Fibroblast of villous mesenchyme (primary cell): ENCODE results near the gene TICAM2. TPM values are rescaled to one million over a fixed set of nuclear protein-coding genes. Genes with fewer than 3 reads are reported as not detected.

Source experiments
- DNase-seq: peaks from one replicate; pipeline ENCODE4 v3.0.0-alpha.2; 2010; ENCODE audit warnings: low read depth
- H3K4me3 ChIP-seq: 2 replicates; pipeline ENCODE4 v1.5.1; 2011; ENCODE audit warnings: low read depth, mild to moderate bottlenecking, low read length
- total RNA-seq: library from RNA; depleted of rRNA; stranded (reverse); fragments of >200 nt; gene quantifications from 2 replicates; pipeline ENCODE4 v1.2.3, GENCODE V29; 2012
- TF ChIP-seq, protein P1 (sequence below): IDR thresholded peaks from 2 replicates; pipeline ENCODE4 v1.5.1; 2012; ENCODE audit warnings: low read depth, mild to moderate bottlenecking, low read length; ENCODE audit not compliant: insufficient read depth

The TICAM2 gene
- total RNA-seq, 1 donor = 6.9 TPM

DNA sequence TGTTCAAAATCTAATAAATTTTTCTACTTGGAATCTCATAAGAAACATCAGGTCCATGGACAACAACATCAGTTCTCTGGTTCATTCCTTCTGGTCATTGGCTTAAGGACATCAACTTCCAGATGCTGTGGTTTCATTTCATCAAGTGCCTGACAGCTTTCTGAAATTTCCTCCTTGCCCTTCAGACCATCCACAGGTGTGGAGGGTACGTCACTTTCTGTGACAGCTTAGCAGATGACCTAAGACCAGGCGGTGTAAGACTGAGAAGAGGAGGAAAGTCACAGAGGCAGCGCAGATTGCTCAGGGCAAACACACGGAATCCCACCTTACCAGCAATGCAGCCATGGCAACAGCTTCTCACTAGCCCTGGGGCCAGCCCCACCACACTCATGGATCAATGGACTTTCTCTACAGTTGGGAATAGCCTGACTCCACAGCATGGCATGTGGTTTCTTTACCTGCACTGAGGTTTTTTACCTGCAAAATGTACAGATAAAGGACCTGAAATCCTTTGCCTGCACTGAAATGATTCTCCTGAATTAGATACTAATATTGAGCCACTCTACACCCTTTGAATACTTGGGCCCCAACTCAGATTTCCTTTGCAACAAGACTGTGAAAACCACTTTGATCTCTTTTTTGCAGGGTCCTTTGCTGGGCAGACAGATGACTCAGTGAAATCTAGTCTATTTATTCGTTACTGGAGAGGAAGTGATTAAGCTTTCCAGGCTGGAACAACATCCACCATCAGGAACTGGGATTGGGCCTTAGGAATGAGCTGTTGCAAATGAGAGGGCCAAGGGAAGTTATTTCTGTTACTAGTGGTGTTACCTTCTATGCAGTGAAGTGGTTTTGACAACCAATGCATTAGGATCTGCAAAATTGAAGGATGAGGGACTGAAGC lies 26.9 kb downstream of the TICAM2 start:
- no peak overlapping the region for H3K4me3 ChIP-seq
- DNase-seq = no peak
- TF ChIP-seq, protein P1, sequence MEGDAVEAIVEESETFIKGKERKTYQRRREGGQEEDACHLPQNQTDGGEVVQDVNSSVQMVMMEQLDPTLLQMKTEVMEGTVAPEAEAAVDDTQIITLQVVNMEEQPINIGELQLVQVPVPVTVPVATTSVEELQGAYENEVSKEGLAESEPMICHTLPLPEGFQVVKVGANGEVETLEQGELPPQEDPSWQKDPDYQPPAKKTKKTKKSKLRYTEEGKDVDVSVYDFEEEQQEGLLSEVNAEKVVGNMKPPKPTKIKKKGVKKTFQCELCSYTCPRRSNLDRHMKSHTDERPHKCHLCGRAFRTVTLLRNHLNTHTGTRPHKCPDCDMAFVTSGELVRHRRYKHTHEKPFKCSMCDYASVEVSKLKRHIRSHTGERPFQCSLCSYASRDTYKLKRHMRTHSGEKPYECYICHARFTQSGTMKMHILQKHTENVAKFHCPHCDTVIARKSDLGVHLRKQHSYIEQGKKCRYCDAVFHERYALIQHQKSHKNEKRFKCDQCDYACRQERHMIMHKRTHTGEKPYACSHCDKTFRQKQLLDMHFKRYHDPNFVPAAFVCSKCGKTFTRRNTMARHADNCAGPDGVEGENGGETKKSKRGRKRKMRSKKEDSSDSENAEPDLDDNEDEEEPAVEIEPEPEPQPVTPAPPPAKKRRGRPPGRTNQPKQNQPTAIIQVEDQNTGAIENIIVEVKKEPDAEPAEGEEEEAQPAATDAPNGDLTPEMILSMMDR = no peak

DNA sequence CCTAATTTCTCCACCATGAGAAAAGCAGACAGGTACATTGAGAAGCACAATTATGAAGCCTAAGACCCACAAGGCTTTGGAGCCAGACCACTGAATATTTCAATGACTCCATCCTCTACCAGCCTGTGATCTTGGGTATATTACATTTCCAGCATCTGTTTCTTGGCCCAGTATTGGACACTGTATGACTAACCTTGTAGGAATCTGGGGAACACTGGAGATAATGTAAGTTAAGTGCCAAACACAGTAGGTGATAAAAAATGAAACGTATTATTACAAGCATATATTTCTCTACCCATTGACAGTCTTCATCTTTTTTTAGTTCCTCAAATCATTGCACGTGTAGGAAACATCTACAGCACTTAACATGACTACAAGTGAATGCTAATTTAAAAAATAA lies 29.1 kb downstream of the TICAM2 start:
- TF ChIP-seq, protein P1 = no peak
- DNase-seq = no peak
- H3K4me3 ChIP-seq = no peak overlapping the region

DNA sequence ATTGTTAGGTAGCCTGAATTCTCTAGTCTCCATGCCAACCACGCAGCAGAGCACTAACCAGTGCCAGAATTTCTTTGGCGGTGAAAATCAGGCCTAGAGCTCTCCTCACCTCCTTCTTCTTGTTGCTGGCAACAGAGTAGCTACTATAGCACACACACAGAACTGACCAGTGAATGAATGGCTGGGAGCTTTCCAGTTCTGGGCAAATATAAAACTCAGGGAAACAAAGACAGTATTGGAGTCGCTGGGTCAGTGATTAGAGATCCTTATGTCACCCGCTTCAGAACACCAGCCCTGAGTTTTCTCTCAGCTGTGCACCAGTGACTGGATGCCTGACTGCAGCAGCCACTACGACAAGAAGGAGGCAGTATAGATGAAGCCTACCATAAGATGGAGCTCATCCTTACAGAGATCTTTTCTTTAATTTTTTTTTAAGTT lies 30.8 kb downstream of the TICAM2 start:
- no peak overlapping the region for H3K4me3 ChIP-seq
- DNase-seq = no peak
- TF ChIP-seq, protein P1 = no peak

DNA sequence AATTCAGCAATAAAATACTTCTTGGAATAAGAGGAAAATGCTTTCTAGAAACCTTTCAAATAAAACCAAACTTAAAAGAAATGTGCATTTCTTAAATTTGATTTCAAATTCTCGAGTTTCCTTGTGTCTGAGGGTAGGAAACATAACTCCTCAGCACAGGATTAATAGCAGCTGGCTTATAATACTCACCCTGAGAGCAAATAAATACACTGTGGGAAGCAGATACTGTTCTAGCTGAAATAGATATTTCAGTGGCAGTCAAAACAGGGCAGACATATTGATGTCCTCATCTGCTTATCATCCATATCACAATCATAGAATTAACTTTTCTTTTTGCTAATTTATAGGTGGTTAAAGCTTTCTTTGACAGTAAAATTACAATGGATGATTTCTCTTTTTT lies 33.6 kb downstream of the TICAM2 start:
- DNase-seq = no peak
- TF ChIP-seq, protein P1 = no peak
- no peak overlapping the region for H3K4me3 ChIP-seq

DNA sequence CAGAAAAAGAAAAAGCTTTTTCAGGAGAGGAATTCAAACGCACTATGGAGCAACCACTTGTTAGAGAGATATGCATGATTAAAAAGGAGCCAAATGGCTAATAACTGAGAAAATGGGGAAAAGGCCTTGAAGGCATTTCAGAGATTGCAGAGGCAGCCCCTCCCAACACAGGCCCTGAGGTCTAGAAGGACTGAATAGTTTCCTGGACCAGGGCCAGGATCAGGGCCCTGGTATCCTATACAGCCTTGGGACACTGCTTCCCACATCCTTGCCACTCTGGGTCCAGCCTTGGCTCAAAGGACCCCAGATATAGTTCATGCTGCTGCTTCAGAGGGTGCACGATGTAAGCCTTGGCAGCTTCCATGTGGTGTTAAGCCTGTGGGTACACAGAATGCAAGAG lies 37.0 kb downstream of the TICAM2 start:
- no peak overlapping the region for H3K4me3 ChIP-seq
- TF ChIP-seq, protein P1 = no peak
- no peak for DNase-seq

DNA sequence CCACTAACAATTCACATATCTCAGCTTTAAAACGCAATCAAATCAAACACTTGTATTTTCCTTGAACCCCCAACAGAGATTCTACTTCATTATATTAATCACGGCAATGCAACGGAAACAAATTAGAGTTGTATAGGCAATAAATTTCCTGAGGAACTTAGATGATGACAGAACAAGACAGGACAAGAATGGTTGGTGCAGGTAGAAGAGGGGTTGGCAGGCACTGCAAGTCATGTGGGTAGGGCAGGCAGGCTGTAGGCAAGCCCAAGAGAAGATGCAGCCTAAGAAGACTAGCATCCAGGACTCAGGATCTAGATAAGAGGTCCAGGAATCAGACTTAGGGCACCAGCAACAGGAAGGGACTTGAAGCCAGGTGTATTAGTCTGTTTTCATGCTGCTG lies 41.1 kb downstream of the TICAM2 start:
- H3K4me3 ChIP-seq = no peak overlapping the region
- no peak for DNase-seq
- TF ChIP-seq, protein P1 = no peak
